ENCODE results near the gene UTS2B. TPM values are rescaled to one million over a fixed set of nuclear protein-coding genes. Genes with fewer than 3 reads are reported as not detected.

Gene UTS2B
- total and polyA plus RNA-seq, 9 of the 15 experiments (the other 6 are each of a cell fraction or from before 2014, with no cell fraction given) = 0.06 TPM; not detected in 8

DNA sequence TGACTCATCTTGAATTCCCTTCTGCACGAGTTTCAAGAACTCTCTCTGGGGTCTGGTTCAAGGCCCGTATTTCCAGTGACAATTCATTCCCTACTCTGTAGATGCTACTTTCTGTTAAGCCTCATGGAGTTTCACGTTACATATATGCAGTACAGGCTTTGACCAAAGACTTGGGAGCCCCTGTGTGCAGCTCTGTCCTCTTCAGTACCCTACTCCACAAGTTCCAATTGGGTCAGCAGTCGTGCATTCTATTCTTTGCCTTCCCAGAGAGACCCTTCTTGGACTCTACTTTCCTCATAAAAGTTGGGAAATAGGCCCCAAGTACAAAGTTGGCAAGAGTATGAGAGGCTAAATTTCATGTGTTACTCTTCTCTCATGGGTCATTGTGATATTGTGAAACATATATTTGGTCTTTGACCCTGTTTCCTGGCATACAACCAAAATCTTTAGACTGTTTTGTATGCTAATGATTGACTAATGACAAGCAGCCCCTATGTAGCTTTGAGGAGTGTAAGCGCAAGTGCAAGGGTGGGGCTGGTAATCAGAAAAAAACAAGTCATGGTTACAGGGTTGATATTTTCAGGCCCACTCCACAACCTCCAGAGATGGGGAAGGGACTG is 16.1 kb downstream of the UTS2B start (continued):
- TF ChIP-seq NFIC (IDR thresholded peaks at IDR 0.05) (no peak), NCOA1 (IDR thresholded peaks at IDR 0.05; ENCODE audit: low read depth) (no peak), SETDB1 (IDR thresholded peaks at IDR 0.05; ENCODE audit: low read length) (no peak)

DNA sequence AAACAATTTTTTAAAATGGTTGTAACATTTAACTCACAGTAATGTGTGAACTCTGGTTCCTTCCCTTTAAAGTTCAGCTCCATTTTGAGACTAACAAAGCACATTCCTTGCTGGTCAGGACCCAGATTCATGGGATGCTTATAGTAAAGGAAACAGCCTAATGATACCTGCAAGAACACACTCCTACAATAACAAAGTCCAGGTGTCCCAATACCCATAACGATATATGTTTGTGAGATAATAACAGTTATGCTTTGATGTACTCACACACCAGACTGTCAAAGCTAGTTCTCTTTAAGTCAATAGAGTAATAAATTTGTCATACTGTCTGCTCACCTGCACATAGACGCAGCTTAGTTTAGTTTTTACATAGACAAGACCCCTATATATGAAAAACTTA is 17.0 kb downstream of the UTS2B start:
- CTCF ChIA-PET (ENCODE audit: low intra/inter-chr PET ratio) = no interaction called here
- no peaks in the 10 kb centered on the region for H3K9me3 ChIP-seq (replicated peaks; ENCODE audit: control insufficient read depth, insufficient read depth, low read depth, low read length)
- BruUV-seq (replicated peaks) = no TSS peak
- DNase-seq (ENCODE audit: extremely low read depth in 1 of 4, low spot score in 3 of 4) (no peak), ATAC-seq (no peak), FAIRE-seq (no peak)
- no peaks in the 10 kb centered on the region for H4K20me1 ChIP-seq (replicated peaks; ENCODE audit: control insufficient read depth, insufficient read depth, low read length)
- no peaks in the 10 kb centered on the region for H3K36me3 ChIP-seq (ENCODE audit: control insufficient read depth, insufficient read depth, low read length)
- H3K4me1 ChIP-seq (replicated peaks in 1 of 2; ENCODE audit: control insufficient read depth in 2 of 2, insufficient read depth in 2 of 2, low read length in 2 of 2) = peaks cover 0 to 7% of the 10 kb centered on the region in 2 experiments; a peak in 1 of 5 replicates
- H3K9me1 ChIP-seq (ENCODE audit: control insufficient read depth, insufficient read depth, low read length) = no peaks in the 10 kb centered on the region
- H3K27me3 ChIP-seq (ENCODE audit: control insufficient read depth in 2 of 2, insufficient read depth in 2 of 2, low read length in 2 of 2) = peaks cover 2 to 7% of the 10 kb centered on the region in 2 experiments; a peak in 3 of 5 replicates
- H3K27ac ChIP-seq (ENCODE audit: extremely low read depth, low read depth, low read length) = no peak overlapping the region
- 2% methylated on average over 2 of the region's 2 CpGs for WGBS (ENCODE audit: insufficient coverage, low coverage, missing lambda C conversion rate)
- no peaks in the 10 kb centered on the region for H3K79me2 ChIP-seq (ENCODE audit: control insufficient read depth, insufficient read depth, low read length)
- POLR2A ChIA-PET = interaction anchor here (0.9 kb wide), 1 partner anchor 16 kb away, joined by 3 read pairs; the partner anchor contains the start of gene CCDC50
- no peak overlapping the region for H3K9ac ChIP-seq (ENCODE audit: insufficient read depth in 1 of 2, low read depth in 2 of 2, low read length in 2 of 2)
- intact Hi-C loops (cut with micrococcal nuclease) = no loop called here
- H3K4me2 ChIP-seq (ENCODE audit: insufficient read depth, low read length) = no peak overlapping the region
- in situ Hi-C loops (cut with MboI) = no loop called here
- no peak overlapping the region for H3K4me3 ChIP-seq
- no peak overlapping the region for H2AFZ ChIP-seq (ENCODE audit: low read depth, low read length)
- no peak for TF ChIP-seq NCOR1 (IDR thresholded peaks at IDR 0.05)
- TF ChIP-seq TSC22D4 (tag; IDR thresholded peaks at IDR 0.05) = no peak
- no peak for TF ChIP-seq CBX2 (IDR thresholded peaks at IDR 0.05; ENCODE audit: insufficient read depth, low read length, poor library complexity, severe bottlenecking)
- no peak for TF ChIP-seq MTA1 (IDR thresholded peaks at IDR 0.05; ENCODE audit: borderline replicate concordance)
- TF ChIP-seq, protein P1, sequence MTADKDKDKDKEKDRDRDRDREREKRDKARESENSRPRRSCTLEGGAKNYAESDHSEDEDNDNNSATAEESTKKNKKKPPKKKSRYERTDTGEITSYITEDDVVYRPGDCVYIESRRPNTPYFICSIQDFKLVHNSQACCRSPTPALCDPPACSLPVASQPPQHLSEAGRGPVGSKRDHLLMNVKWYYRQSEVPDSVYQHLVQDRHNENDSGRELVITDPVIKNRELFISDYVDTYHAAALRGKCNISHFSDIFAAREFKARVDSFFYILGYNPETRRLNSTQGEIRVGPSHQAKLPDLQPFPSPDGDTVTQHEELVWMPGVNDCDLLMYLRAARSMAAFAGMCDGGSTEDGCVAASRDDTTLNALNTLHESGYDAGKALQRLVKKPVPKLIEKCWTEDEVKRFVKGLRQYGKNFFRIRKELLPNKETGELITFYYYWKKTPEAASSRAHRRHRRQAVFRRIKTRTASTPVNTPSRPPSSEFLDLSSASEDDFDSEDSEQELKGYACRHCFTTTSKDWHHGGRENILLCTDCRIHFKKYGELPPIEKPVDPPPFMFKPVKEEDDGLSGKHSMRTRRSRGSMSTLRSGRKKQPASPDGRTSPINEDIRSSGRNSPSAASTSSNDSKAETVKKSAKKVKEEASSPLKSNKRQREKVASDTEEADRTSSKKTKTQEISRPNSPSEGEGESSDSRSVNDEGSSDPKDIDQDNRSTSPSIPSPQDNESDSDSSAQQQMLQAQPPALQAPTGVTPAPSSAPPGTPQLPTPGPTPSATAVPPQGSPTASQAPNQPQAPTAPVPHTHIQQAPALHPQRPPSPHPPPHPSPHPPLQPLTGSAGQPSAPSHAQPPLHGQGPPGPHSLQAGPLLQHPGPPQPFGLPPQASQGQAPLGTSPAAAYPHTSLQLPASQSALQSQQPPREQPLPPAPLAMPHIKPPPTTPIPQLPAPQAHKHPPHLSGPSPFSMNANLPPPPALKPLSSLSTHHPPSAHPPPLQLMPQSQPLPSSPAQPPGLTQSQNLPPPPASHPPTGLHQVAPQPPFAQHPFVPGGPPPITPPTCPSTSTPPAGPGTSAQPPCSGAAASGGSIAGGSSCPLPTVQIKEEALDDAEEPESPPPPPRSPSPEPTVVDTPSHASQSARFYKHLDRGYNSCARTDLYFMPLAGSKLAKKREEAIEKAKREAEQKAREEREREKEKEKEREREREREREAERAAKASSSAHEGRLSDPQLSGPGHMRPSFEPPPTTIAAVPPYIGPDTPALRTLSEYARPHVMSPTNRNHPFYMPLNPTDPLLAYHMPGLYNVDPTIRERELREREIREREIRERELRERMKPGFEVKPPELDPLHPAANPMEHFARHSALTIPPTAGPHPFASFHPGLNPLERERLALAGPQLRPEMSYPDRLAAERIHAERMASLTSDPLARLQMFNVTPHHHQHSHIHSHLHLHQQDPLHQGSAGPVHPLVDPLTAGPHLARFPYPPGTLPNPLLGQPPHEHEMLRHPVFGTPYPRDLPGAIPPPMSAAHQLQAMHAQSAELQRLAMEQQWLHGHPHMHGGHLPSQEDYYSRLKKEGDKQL (CRISPR knock-in tag; IDR thresholded peaks at IDR 0.05; ENCODE audit: borderline replicate concordance) = no peak
- TF ChIP-seq ELF4 (CRISPR knock-in tag; IDR thresholded peaks at IDR 0.05) = no peak
- no peak for TF ChIP-seq RBM17 (IDR thresholded peaks at IDR 0.05; ENCODE audit: borderline replicate concordance, low read depth, low read length)
- no peak for TF ChIP-seq ZNF561 (CRISPR knock-in tag; conservative IDR thresholded peaks at IDR 0.05)
- no peak for TF ChIP-seq FOXA1 (IDR thresholded peaks at IDR 0.05; ENCODE audit: borderline replicate concordance)
- no peak for TF ChIP-seq CHCHD3 (CRISPR knock-in tag; IDR thresholded peaks at IDR 0.05)
- no peak for TF ChIP-seq SMARCC2 (IDR thresholded peaks at IDR 0.05; ENCODE audit: low read depth)
- no peak for TF ChIP-seq SPI1 (IDR thresholded peaks at IDR 0.05; ENCODE audit: borderline replicate concordance, low read depth, low read length)
- TF ChIP-seq, protein P2, sequence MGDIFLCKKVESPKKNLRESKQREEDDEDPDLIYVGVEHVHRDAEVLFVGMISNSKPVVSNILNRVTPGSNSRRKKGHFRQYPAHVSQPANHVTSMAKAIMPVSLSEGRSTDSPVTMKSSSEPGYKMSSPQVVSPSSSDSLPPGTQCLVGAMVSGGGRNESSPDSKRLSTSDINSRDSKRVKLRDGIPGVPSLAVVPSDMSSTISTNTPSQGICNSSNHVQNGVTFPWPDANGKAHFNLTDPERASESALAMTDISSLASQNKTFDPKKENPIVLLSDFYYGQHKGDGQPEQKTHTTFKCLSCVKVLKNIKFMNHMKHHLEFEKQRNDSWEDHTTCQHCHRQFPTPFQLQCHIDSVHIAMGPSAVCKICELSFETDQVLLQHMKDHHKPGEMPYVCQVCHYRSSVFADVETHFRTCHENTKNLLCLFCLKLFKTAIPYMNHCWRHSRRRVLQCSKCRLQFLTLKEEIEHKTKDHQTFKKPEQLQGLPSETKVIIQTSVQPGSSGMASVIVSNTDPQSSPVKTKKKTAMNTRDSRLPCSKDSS (IDR thresholded peaks at IDR 0.05; ENCODE audit: low read depth, partially characterized antibody) = no peak

All from K562 (cell line).